ENCODE measurements around the gene PELI1.
A peak's percentile ranks its signal among the peaks of the same experiment; 100 is the strongest.
"Not testable (repeated sequence)": the region's sequence is repeated elsewhere in the genome, so short reads cannot be mapped to it uniquely, and the experiment has no call there.

Gene PELI1

DNA sequence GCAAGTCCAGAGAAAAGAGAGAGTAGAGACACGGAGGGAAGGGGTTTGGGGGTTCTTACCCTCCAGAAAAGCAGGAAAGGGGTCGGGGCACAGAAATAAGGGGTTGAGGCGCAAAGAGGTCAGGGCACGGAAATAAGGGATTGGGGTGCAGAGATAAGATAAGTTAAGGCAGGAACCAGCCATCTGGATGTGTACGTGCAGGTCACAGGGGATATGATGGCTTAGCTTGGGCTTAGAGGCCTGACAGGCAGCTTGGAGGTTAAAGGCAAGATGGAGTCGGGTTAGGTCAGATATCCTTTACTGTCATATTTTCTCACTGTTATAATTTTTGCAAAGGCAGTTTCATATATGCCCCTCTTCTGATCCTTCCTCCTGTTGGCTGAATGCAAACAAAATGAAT lies 64.5 kb downstream of the PELI1 start:
- not testable (repeated sequence) for DNase-seq

DNA sequence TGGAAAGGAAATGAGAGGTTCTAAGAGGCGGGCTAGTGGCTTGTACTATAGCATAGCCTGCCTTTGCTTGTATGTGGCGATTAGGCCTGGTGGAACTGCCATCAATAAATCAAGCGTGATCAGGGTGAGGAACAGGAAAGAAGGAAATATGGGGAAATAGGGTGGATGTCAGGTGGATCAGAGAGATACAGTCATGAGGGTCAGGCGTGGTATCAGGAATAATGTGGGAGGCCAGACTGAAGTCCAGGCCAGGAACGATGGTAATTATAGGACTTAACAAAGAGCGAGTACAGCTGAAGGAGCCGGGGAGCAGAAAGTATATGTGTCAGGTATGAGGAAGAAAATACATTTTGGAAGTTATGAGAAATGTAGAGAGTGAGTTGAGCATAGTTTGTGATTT lies 67.4 kb downstream of the PELI1 start:
- not testable (repeated sequence) for DNase-seq

DNA sequence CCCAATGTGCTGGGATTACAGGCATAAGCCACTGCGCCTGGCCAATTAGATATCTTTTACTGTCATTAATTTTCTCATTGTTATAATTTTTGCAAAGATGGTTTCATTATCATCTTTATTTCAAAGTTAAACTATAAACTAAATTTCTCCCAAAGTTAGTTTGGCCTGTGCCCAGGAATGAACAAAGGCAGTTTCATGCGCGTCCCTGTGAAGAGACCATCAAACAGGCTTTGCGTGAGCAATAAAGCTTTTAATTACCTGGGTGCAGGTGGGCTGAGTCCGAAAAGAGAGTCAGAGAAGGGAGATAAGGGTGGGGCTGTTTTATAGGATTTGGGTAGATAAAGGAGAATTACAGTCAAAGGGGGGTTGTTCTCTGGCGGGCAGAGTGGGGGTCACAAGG lies 69.6 kb downstream of the PELI1 start:
- not testable (repeated sequence) for DNase-seq

DNA sequence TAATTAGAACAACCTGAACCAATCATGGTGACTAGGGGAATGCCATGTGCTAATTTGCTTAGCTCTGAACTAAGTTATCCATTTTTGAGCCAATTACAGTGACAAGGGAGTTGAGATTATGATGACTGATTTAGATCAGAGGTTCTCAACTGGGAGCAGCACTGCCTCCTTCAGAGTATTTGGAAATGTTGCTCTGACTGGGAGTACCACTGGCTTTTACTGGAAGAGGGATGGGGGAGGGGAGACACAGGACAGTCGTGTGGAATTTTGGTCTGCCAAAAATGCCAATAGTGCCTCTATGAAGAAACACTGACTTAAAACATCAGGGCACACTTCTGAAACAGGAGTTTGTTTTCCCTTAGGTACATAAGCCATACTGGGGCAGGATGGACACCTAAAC lies 76.9 kb downstream of the PELI1 start:
- no peak for DNase-seq

DNA sequence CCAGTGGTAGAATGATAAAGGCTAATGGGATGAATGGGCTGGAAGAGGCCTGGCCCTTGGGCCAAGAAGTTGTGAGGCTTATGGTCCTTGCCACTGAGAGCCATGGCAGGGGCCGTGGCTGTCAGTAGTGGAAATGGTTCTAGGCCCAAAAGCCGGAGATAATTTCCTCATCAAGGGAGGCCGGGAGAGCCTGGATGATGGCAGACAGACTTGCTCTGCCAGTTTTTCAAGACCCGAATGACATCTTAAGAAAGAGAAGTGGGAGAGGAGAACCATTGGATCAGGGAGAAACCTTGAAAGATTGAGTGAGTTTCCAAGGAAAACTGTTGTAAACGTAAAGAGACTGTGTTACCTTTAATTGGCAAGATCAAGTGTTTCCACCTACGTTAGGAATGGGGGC lies 78.7 kb downstream of the PELI1 start:
- no peak for DNase-seq

DNA sequence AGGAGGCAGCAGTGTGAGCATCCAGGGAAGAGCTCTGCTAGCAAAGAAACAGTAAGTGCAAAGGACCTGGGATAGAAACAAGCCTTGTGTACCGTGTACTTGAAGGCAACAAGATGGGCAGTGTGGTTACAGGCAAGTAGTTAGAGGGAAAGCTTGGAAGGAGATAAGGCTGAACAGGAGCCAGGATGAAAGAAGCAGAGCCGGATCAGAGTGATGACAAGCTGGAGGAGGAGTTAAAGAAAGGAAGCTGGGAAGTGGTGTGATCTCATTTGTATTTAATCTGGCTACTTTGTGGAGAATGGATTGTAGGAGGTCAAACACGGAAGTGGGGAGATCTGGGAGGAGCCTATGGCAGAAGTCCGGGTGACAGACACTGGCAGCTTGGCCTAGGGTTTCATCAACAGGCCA lies 80.3 kb downstream of the PELI1 start:
- DNase-seq = no peak

DNA sequence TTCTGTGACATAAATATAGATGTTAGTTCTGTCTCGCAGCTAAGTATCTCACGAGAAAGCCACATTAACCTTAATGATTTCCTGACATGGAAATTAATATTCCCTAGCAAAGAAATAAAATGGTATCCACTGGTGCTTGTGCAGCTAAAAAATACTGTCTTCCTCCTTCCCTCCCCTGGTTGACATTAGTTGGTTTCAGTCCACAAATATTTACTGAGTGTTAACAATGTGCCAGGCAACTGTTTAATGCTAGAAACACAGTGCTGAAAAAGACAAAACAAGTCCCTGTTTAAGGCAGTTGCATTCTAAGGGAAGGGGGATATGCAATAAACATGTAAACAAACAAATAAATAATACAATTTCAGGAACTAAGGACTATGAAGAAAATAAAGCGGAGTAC lies 80.8 kb downstream of the PELI1 start:
- no peak for DNase-seq

DNA sequence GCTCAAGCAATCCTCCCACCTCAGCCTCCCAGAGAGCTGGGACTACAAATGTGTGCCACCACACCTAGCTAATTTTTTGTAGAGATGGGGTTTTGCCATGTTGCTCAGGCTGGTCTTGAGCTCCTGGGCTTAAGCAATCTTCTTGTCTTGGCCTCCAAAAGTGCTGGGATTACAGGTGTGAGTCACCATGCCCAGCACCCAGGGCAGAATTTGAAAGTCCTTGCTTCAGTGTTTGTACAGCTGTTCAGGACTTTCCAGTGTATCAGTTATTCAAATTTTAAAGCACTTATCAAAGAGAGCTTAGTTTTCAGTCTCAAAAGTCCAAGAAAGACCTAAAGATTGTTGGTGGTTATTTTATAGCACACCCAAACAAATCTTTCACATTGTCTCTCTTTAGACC lies 81.4 kb downstream of the PELI1 start:
- DNase-seq = no peak

DNA sequence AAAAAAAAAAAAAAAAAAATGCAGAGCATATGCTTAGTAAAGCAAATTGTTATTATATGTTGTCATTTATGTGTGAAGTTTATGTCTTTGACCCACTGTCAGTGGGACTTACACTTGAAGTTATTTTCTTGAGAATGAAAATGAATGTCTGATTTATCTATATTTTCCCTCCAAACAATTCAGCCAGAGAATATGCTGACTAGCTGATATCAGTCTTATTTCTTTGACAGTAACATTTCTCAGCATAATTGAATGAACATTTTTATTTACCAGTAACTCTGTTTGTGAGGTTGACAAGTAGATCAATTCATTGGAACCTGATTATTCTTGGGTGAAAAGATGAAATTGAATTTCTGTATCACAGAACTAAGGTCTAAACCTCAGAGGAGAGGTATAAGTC lies 85.0 kb downstream of the PELI1 start:
- no peak for DNase-seq

DNA sequence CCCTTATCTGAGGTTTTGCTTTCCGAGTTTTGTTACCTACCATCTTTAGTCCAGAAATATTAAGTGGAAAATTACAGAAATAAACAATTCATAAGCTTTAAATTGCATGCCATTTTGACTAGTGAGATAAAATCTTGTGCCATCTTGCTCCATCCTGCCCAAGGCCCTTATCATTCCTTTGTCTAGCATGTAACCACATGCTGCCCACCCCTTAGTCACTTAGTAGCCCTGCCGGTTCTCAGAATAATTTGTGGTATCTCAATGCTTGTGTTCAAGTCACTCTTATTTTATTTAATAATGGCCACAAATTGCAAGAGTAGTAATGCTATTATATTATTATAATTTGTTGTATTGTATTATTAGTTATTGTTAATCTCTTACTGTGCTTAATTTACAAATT lies 88.2 kb downstream of the PELI1 start:
- DNase-seq = no peak

DNA sequence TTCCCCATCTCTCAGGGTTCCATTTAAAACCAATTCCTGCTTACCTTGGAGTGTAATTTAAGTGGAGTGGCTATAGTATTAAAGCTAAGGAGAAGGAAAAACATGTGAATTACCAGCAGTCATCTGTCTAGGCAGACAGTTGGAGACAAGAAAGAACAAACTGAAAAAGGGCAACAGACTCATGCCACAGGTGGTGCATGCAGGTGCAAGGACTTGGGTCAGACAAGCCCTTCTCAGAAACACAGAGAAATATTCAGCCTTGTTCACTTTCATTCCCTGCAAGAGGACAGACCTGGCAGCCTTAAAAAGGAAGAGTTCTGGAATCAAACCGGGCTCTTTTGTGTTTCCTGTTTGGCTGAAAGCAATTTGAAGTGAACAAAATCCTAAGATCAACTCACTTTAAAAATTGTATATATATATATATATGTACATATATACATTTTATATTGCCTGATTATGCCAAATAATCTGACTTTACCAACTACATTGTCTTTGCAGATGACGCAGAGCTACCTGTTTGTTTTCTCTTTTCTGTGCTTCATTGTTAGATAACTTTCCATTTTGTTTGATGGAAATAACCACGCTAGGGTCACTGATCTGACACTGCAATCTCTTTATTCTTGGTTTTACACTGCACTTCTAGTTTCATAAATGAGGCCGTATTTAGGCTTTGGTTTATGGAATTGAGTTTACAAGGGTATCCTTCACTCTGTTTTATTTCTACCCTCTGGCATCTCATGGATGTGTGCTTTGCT lies 89.9 kb downstream of the PELI1 start:
- DNase-seq = no peak

DNA sequence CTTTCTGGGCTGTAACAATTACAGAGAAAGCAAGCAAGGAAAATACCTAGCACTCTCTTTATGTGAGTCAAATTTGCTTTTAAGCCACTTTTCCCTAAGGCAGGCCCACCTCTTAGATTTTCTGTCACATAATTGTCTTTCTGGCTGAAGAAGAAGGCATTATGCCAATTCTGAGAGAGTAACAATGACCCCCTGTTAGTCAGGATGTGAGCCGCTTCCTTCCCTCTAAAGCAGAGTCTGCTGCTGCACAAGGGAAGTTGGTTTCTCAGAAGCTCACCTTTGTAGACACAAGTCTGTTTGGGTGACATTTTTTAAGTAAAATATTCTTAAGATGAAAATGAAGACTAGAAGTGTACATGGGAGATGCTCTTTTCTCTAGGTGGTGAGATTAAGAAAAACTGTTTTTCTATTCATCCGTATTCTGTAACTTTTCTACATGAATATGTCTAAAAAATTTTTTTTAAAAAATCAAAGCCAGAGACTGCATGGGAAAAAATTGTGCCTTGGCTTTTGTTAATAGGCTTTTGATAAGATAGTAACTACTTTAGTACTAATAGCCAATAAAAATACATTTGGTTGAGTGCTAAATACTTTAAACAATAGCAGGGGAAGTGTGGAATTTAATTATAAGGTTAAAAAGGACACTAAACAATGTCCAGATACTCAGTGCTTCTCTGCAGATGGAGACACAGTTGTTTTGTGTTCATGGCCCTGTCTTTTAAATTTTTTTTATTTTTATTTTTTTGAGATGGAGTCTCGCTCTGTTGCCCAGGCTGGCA lies 91.6 kb downstream of the PELI1 start:
- DNase-seq = no peak

DNA sequence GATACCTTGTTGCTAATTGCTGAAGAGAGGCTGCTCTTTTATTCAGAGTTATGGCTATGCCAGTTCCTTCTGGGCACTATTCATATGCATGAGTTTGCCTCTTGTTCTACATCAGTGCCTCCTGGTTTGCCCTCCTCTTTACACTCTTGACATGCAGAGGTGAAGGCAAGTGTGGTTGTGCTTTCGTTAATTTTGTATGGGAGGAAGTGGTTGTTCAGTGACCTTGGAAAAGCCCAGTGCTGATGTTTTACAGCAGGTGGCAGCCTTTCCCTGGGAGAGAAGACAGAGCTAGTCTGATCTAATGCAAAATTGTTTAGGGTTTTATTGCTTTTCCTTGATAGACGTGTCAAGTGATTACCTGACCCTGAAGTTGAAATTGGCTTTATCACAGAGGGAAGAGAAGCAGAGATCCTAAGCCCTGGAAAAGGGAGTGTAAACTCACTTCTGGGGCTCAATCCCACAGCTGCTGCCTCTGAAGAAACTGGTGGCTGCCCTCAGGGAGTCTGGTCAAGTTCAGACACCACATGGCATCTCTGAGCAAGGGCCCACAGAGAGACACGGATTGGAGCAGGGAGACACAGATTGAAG lies 94.5 kb downstream of the PELI1 start:
- peak; percentile 54 for DNase-seq

DNA sequence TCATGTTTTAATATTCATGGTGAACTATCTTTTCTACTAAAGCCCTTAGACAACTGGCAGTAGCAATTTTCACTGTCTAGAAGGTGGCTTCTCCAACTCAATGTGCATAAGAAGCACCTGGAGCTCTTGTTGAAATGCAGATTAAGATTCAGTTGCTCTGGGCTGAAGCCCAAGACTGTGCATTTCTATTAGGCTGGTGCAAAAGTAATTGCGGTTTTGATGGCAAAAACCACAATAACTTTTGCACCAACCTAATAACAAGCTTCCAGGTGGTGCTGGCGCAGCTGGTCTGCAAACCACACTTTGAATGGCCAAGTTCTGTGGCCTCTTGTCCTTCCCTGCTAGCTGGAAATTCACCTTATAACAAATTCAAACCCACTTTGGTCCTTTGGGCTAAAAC lies 98.3 kb downstream of the PELI1 start:
- DNase-seq = no peak
